ENCODE results near the gene NOL4L.
A peak's percentile ranks its signal among the peaks of the same experiment; 100 is the strongest.

The NOL4L gene

GRCh38 chr20:32510601-32511357 lies 74.4 kb downstream of the NOL4L start:
- Histone ChIP-seq H3K9me3 (ENCODE audit: control insufficient read depth, insufficient read depth, low read length) (no peaks in the 10 kb centered on the region), H3K9ac (ENCODE audit: low read depth, low read length) (no peak overlapping the region), H3K27me3 (ENCODE audit: control insufficient read depth, insufficient read depth, low read length) (no peaks in the 10 kb centered on the region), H3K27ac (ENCODE audit: low read depth, low read length) (no peak overlapping the region), H3K4me3 (ENCODE audit: low read depth, low read length) (no peak overlapping the region), H3K36me3 (ENCODE audit: control insufficient read depth, insufficient read depth, low read length) (no peaks in the 10 kb centered on the region), H3K4me1 (ENCODE audit: control insufficient read depth, insufficient read depth, low read length) (no peaks in the 10 kb centered on the region; the same call in 1 of the 2 replicates)

- no peaks in the 10 kb centered on the region; the same call in 1 of the 2 replicates for H3K4me1 ChIP-seq (ENCODE audit: control insufficient read depth, insufficient read depth, low read length)
Measured at GRCh38 chr20:32510120-32510600, 75.0 kb downstream of the NOL4L start.

GRCh38 chr20:32509639-32510066 lies 75.5 kb downstream of the NOL4L start:
- Histone ChIP-seq H3K9me3 (ENCODE audit: control insufficient read depth, insufficient read depth, low read length) (no peaks in the 10 kb centered on the region), H3K27ac (ENCODE audit: low read depth, low read length) (no peak overlapping the region), H3K36me3 (ENCODE audit: control insufficient read depth, insufficient read depth, low read length) (no peaks in the 10 kb centered on the region), H3K4me1 (ENCODE audit: control insufficient read depth, insufficient read depth, low read length) (no peaks in the 10 kb centered on the region; the same call in 1 of the 2 replicates), H3K9ac (ENCODE audit: low read depth, low read length) (no peak overlapping the region), H3K4me3 (ENCODE audit: low read depth, low read length) (no peak overlapping the region), H3K27me3 (ENCODE audit: control insufficient read depth, insufficient read depth, low read length) (no peaks in the 10 kb centered on the region)

More at GRCh38 chr20:32510120-32510600, 75.0 kb downstream of the NOL4L start:
- Histone ChIP-seq H3K4me3 (ENCODE audit: low read depth, low read length) (no peak overlapping the region), H3K27ac (ENCODE audit: low read depth, low read length) (no peak overlapping the region), H3K36me3 (ENCODE audit: control insufficient read depth, insufficient read depth, low read length) (no peaks in the 10 kb centered on the region), H3K9ac (ENCODE audit: low read depth, low read length) (no peak overlapping the region), H3K27me3 (ENCODE audit: control insufficient read depth, insufficient read depth, low read length) (no peaks in the 10 kb centered on the region), H3K9me3 (ENCODE audit: control insufficient read depth, insufficient read depth, low read length) (no peaks in the 10 kb centered on the region)

- H3K27ac ChIP-seq (ENCODE audit: low read depth, low read length), result no peak overlapping the region
- H3K27me3 ChIP-seq (ENCODE audit: control insufficient read depth, insufficient read depth, low read length), result no peaks in the 10 kb centered on the region
- H3K36me3 ChIP-seq (ENCODE audit: control insufficient read depth, insufficient read depth, low read length), result no peaks in the 10 kb centered on the region
- H3K4me3 ChIP-seq (ENCODE audit: low read depth, low read length), result no peak overlapping the region
- H3K4me1 ChIP-seq (ENCODE audit: control insufficient read depth, insufficient read depth, low read length), result no peaks in the 10 kb centered on the region; the same call in 1 of the 2 replicates
- H3K9me3 ChIP-seq (ENCODE audit: control insufficient read depth, insufficient read depth, low read length), result no peaks in the 10 kb centered on the region
- H3K9ac ChIP-seq (ENCODE audit: low read depth, low read length), result no peak overlapping the region
Measured at GRCh38 chr20:32508775-32509119, 76.4 kb downstream of the NOL4L start.

GRCh38 chr20:32507998-32508774 lies 76.9 kb downstream of the NOL4L start:
- no peaks in the 10 kb centered on the region; the same call in 1 of the 2 replicates for H3K4me1 ChIP-seq (ENCODE audit: control insufficient read depth, insufficient read depth, low read length)
- no peak overlapping the region for H3K9ac ChIP-seq (ENCODE audit: low read depth, low read length)
- no peaks in the 10 kb centered on the region for H3K36me3 ChIP-seq (ENCODE audit: control insufficient read depth, insufficient read depth, low read length)
- no peak overlapping the region for H3K4me3 ChIP-seq (ENCODE audit: low read depth, low read length)
- H3K27me3 ChIP-seq (ENCODE audit: control insufficient read depth, insufficient read depth, low read length), result no peaks in the 10 kb centered on the region
- H3K9me3 ChIP-seq (ENCODE audit: control insufficient read depth, insufficient read depth, low read length), result no peaks in the 10 kb centered on the region
- no peak overlapping the region for H3K27ac ChIP-seq (ENCODE audit: low read depth, low read length)

- no peaks in the 10 kb centered on the region for H3K36me3 ChIP-seq (ENCODE audit: control insufficient read depth, insufficient read depth, low read length)
- no peak overlapping the region for H3K27ac ChIP-seq (ENCODE audit: low read depth, low read length)
- H3K27me3 ChIP-seq (ENCODE audit: control insufficient read depth, insufficient read depth, low read length), result no peaks in the 10 kb centered on the region
- no peak overlapping the region for H3K4me3 ChIP-seq (ENCODE audit: low read depth, low read length)
- no peaks in the 10 kb centered on the region; the same call in 1 of the 2 replicates for H3K4me1 ChIP-seq (ENCODE audit: control insufficient read depth, insufficient read depth, low read length)
- no peaks in the 10 kb centered on the region for H3K9me3 ChIP-seq (ENCODE audit: control insufficient read depth, insufficient read depth, low read length)
- no peak overlapping the region for H3K9ac ChIP-seq (ENCODE audit: low read depth, low read length)
Measured at GRCh38 chr20:32506721-32507120, 78.4 kb downstream of the NOL4L start.

GRCh38 chr20:32505723-32506473 lies 79.2 kb downstream of the NOL4L start:
- no peak overlapping the region for H3K27ac ChIP-seq (ENCODE audit: low read depth, low read length)
- no peaks in the 10 kb centered on the region for H3K4me1 ChIP-seq (ENCODE audit: control insufficient read depth, insufficient read depth, low read length)
- H3K27me3 ChIP-seq (ENCODE audit: control insufficient read depth, insufficient read depth, low read length), result no peaks in the 10 kb centered on the region
- no peaks in the 10 kb centered on the region for H3K9me3 ChIP-seq (ENCODE audit: control insufficient read depth, insufficient read depth, low read length)
- no peaks in the 10 kb centered on the region for H3K36me3 ChIP-seq (ENCODE audit: control insufficient read depth, insufficient read depth, low read length)
- H3K4me3 ChIP-seq (ENCODE audit: low read depth, low read length), result no peak overlapping the region
- H3K9ac ChIP-seq (ENCODE audit: low read depth, low read length), result no peak overlapping the region

- Histone ChIP-seq H3K4me1 (ENCODE audit: control insufficient read depth, insufficient read depth, low read length) (peaks cover 10% of the 10 kb centered on the region; the same call in 1 of the 2 replicates), H3K4me3 (ENCODE audit: low read depth, low read length) (no peak overlapping the region), H3K27ac (ENCODE audit: low read depth, low read length) (no peak overlapping the region), H3K36me3 (ENCODE audit: control insufficient read depth, insufficient read depth, low read length) (no peaks in the 10 kb centered on the region), H3K27me3 (ENCODE audit: control insufficient read depth, insufficient read depth, low read length) (no peaks in the 10 kb centered on the region), H3K9ac (ENCODE audit: low read depth, low read length) (no peak overlapping the region), H3K9me3 (ENCODE audit: control insufficient read depth, insufficient read depth, low read length) (no peaks in the 10 kb centered on the region)
Measured at GRCh38 chr20:32501709-32502108, 83.4 kb downstream of the NOL4L start.

GRCh38 chr20:32497589-32498224 lies 87.4 kb downstream of the NOL4L start:
- Histone ChIP-seq H3K4me3 (ENCODE audit: low read depth, low read length) (no peak overlapping the region), H3K4me1 (ENCODE audit: control insufficient read depth, insufficient read depth, low read length) (peaks cover 10% of the 10 kb centered on the region; the same call in 1 of the 2 replicates), H3K9ac (ENCODE audit: low read depth, low read length) (0 out of 2 replicates have a peak overlapping the region, but pooled peaks have one; percentile 23), H3K36me3 (ENCODE audit: control insufficient read depth, insufficient read depth, low read length) (no peaks in the 10 kb centered on the region), H3K9me3 (ENCODE audit: control insufficient read depth, insufficient read depth, low read length) (no peaks in the 10 kb centered on the region), H3K27ac (ENCODE audit: low read depth, low read length) (peak overlapping the region; percentile 44), H3K27me3 (ENCODE audit: control insufficient read depth, insufficient read depth, low read length) (no peaks in the 10 kb centered on the region)

GRCh38 chr20:32496811-32497533 lies 88.2 kb downstream of the NOL4L start:
- Histone ChIP-seq H3K4me1 (ENCODE audit: control insufficient read depth, insufficient read depth, low read length) (peaks cover 10% of the 10 kb centered on the region; the same call in 1 of the 2 replicates), H3K27me3 (ENCODE audit: control insufficient read depth, insufficient read depth, low read length) (no peaks in the 10 kb centered on the region), H3K4me3 (ENCODE audit: low read depth, low read length) (no peak overlapping the region), H3K27ac (ENCODE audit: low read depth, low read length) (peak overlapping the region; percentile 44), H3K36me3 (ENCODE audit: control insufficient read depth, insufficient read depth, low read length) (no peaks in the 10 kb centered on the region), H3K9me3 (ENCODE audit: control insufficient read depth, insufficient read depth, low read length) (no peaks in the 10 kb centered on the region), H3K9ac (ENCODE audit: low read depth, low read length) (0 out of 2 replicates have a peak overlapping the region, but pooled peaks have one; percentile 23)

Data from HUES48 (cell line).